HG02840 (cell line): ENCODE results near the gene CPSF4.
"Not testable (repeated sequence)": the region's sequence is repeated elsewhere in the genome, so short reads cannot be mapped to it uniquely, and the experiment has no call there.

Experiments used
- ATAC-seq: cut with Tn5 transposase; IDR thresholded peaks from one replicate; pipeline ENCODE4 v1.9.1; 2021; ENCODE audit warnings: mild to moderate bottlenecking, moderate library complexity, moderate number of reproducible peaks; ENCODE audit not compliant: unreplicated experiment, low FRiP score

The CPSF4 gene

DNA sequence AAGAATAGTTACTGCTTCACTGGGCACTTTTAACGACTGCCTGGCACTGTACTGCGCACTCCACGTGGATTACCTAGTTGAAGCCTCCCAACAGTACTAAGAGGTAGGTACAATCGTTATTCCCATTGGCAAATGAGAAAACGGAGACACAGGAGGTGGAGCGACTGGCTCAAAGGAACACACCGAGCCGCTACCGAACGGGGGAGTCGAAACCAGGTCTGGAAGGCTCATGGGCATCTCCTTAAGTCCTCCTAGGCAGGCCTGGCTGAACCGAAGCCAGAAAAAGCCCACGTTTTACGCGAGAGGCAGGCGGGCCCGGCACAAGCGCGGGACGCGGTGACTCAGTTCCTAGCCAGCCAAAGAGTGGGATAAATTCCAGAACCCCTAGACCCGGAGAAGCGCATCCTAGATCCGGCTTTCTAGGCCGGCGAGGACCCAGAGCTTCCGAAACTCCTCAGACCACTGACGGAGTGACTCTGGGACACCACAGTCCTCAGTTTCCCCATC is 30.8 kb upstream of the CPSF4 start:
- no peak for ATAC-seq

GRCh38 chr7:99408379-99409191 is 30.2 kb upstream of the CPSF4 start, which contains the start of the genes BUD31 and PDAP1:
Gene BUD31 (plus strand): TSS chr7:99408969. CDS start chr7:99411093, 2,124 bp downstream.
Gene PDAP1 (minus strand): TSS chr7:99408597. CDS start chr7:99408548, 49 bp downstream.
- ATAC-seq = peak; percentile 81

GRCh38 chr7:99409192-99409572 is 29.6 kb upstream of the CPSF4 start:
- peak; percentile 1 for ATAC-seq

DNA sequence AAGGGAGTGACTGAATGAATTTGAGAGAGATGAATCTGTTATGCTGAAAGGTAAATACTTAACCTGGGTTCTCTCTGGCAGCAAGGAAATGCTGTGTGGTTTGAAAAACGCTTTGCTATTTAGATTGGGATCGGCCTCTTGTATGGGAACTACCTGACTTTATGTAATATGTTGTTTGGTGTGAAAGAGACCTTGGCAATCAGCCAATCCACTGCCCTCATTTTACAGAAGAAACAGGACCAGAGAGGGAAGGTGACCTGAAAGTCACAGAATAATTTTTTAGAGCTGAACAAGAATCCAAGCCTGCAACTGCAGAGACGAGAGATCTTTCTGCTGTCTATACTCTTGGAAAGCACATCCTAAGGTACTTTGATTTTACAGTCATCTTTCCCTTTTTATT is 28.9 kb upstream of the CPSF4 start:
- no peak for ATAC-seq

DNA sequence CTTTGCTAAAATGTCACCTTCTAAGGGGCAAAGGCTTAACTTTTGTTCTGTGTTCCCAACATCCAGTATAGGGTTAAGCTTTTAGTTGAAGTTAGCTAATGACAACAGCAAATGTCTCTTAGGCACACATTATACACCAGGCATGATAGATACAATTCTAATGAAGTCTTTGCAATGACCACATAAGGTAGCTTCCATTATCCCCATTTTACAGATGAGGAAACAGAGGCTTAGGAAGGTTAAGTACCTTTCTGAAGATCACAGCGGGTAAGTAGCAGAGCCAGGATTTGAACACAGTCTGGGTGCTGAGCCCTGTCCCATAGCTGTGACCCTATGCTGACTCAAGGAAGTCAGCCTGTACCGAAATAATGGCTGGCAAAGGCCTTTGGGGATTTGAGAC is 28.1 kb upstream of the CPSF4 start:
- ATAC-seq = no peak

GRCh38 chr7:99415513-99416127 is 23.1 kb upstream of the CPSF4 start:
- ATAC-seq = not testable (repeated sequence)

GRCh38 chr7:99418260-99418659 is 20.5 kb upstream of the CPSF4 start:
- ATAC-seq = no peak

DNA sequence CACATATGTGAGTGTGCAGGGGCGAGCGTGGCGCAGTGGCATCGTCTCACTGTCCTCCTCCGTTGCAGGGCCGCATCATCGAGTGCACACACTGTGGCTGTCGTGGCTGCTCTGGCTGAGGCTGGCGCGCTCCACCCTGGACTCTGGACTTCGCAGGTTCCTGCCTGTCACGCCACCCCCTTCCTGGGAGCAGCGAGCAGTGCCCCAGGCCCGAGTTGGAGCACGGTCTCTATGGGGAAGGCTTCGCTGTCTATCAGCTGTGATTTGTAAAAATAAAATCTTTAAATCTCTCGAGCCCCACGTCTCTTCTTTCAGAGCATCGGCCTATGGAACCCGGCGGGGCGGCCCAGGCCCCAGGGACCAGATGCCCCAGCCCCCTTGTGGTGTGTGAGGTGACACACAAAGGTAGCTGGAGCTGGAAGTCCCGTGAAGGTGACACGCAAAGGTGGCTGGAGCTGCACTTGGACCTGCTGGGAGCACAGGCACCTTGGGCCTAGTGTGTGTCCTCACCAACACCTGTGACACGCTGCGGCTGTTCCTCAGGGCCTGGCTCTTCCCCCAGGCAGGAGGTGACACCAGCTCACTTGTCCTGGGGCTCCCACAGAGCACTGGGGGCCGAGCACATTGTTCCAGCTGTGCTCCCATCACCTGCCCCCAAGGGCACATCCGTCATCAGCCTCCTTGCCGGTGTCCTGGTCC is 19.3 kb upstream of the CPSF4 start:
- no peak for ATAC-seq

GRCh38 chr7:99420213-99420612 is 18.5 kb upstream of the CPSF4 start:
- no peak for ATAC-seq

GRCh38 chr7:99420986-99421385 is 17.8 kb upstream of the CPSF4 start:
- no peak for ATAC-seq

GRCh38 chr7:99422186-99422585 is 16.6 kb upstream of the CPSF4 start:
- no peak for ATAC-seq

DNA sequence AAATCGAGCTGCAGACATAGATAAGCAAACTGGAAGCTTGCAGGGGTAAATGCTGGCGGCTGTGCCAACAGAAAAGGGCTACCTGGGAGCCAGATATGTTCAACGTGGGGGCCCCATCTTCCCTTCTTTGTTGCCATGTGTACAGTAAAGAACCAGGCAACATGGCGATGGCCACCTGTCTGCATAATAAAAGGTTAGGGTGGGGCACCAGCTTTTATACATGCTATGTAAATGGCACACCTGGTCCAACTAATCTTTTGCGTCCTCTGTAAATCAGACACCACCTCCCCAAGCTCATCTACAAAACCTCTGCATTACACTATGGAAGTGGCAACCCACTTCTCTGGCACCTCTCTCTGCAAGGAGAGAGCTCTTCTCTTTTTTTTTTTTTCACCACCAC is 16.1 kb upstream of the CPSF4 start:
- ATAC-seq = no peak

GRCh38 chr7:99424932-99425730 is 13.6 kb upstream of the CPSF4 start:
- no peak for ATAC-seq

- no peak for ATAC-seq
These were observed 9.7 kb upstream of the CPSF4 start for GRCh38 chr7:99428972-99429566.

GRCh38 chr7:99429756-99430155 is 9.0 kb upstream of the CPSF4 start:
- ATAC-seq = no peak

- ATAC-seq = not testable (repeated sequence)
These were observed 6.8 kb upstream of the CPSF4 start for GRCh38 chr7:99431756-99432540.

- ATAC-seq = no peak
These were observed 5.6 kb upstream of the CPSF4 start for GRCh38 chr7:99433158-99433557.

DNA sequence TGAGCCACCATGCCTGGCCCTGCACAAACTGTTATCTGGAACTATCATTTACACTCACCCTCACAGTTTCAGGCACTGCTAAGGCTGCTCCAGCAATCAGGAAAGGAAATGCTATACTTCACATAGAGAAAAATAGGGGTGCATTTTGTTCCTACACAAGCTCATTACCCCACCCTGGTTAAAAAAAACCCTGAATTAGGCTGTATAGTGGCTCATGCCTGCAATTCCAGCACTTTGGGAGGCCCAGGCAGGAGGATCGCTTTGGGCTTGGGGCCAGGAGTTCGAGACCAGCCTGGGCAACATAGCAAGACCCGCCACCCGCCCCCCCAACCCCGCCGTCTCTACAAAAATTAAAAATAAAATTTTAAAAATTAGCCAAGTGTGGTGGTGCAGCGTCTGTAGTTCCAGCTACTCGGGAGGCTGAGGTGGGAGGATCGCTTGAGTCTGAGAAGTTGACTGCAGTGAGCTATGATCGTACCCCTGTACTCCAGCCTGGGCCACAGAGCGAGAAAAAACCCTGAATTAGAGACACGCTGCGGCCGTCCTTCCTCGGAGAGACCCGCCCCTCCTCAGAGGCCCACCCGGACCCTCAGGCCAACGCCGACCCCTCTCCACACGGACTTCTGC is 684 bp upstream of the CPSF4 start:
- ATAC-seq = no peak

GRCh38 chr7:99440195-99440594 is 1.5 kb downstream of the CPSF4 start:
- no peak for ATAC-seq
